GM18868 (cell line): ENCODE measurements around the gene ERFE.
"Not testable (repeated sequence)": the region's sequence is repeated elsewhere in the genome, so short reads cannot be mapped to it uniquely, and the experiment has no call there.

Source experiments
- ATAC-seq: cut with Tn5 transposase; IDR thresholded peaks from one replicate; pipeline ENCODE4 v1.9.1; 2021; ENCODE audit warnings: mild to moderate bottlenecking, moderate library complexity; ENCODE audit not compliant: unreplicated experiment

The ERFE gene, protein sequence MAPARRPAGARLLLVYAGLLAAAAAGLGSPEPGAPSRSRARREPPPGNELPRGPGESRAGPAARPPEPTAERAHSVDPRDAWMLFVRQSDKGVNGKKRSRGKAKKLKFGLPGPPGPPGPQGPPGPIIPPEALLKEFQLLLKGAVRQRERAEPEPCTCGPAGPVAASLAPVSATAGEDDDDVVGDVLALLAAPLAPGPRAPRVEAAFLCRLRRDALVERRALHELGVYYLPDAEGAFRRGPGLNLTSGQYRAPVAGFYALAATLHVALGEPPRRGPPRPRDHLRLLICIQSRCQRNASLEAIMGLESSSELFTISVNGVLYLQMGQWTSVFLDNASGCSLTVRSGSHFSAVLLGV

DNA sequence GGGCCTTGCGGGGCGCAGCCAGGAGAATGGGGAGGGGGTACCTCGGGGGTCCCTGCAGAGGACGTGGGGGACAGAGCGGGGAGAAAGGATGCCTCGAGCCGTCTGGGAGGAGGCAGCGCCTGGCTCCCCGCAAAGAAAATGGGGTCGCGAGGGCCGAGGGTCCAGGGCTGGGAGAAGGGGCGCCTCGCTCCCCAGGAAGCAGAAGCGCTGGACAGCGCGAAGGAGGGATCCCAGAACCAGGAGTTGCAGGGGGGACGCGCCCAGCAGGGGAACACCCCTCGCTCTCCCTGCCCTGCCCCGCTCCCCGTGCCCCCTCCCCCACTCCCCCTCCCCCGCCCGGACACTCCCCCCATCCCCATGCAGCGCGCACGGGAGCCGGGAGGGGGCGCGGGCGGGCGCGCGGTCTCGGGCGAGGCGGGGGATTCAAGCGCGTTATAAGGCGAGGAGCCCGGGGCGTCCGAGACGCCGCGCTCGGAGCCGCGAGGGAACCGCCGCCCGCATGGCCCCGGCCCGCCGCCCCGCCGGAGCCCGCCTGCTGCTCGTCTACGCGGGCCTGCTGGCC is at the start of gene ERFE:
TSS of gene ERFE (plus strand) at position 462 of the 562 bp plus-strand sequence. CDS start at position 500, 38 bp downstream.
- no peak for ATAC-seq

DNA sequence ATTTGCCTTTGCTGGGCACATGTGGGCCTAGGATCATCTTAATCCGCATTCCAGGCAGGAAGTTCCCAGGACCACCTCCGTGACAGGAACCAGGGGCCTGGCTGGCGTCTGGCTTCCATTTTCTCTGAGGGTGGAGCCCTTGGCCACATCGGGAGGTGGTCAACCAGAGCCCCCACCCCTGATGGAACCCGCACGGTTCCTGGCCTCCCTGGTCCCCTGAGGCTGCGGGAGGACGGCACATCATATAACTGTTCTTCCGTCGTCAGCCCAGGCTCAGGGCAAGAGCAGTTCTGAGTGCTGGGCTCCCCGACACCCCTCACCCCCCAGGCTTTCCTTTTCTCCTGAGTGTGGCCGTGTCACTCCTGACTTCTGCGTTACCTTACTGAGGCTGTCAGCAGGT is 45.2 kb upstream of the ERFE start:
- ATAC-seq = no peak

DNA sequence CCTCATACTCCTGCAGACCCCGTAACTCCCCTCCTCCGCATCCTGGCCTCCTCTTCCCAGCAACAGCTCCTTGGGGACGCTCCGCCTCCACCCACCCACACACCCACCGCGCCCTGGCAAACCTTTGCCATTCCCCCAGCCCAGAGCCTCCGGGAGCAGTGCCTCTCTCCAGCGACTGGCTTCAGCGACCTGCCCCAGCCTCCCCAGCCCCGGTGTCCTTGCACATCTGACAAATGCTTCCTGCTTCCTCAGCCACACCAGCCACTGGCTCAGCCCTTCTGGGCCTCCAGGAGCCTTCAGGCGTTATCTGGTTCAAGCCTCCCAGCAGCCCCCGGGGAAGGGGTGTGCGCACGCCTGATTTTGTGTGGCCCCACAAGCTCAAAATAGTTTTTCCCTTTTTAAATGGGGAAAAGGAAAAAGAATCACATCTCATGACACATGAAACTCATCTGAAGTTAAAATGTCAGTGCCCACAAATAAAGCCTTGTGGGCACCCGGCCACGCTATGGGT is 44.4 kb upstream of the ERFE start:
- no peak for ATAC-seq

DNA sequence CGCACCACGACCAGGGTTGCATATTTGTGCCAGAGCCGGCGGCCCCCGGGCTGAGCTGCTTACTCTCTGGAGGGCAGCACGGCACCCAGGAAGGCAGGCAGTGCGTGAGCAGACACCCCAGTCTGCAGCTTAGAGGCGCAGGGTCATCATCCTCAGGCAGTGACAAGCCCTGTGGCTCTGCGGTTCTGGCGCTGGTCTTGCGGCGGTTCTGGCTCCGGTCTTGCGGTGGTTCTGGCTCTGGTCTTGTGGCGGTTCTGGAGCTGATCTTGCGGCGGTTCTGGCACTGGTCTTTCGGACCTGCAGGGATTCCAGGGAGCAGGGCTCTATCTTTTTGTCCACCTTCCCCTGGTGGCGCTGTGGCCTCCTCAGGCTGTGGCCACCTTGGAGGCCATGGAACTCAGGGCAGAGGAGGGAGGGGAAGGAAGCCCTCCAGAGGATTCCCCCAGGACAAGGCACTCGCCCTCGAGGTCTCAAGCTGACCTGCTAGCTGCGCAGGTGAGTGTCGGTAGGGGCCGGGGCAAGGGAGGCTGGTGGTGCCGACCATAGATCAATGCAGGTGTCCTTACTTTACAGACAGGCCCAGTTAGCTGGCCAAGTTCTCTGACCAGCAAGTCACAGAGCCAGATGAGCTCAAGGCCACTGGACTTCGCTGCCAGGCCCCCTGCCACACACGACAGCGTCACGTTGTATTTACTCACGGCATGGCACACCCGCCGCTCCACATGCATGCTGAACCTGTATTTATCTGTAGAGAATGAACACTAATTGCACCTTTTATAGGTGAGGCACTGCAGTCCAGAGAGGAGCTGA is 43.7 kb upstream of the ERFE start:
- no peak for ATAC-seq

DNA sequence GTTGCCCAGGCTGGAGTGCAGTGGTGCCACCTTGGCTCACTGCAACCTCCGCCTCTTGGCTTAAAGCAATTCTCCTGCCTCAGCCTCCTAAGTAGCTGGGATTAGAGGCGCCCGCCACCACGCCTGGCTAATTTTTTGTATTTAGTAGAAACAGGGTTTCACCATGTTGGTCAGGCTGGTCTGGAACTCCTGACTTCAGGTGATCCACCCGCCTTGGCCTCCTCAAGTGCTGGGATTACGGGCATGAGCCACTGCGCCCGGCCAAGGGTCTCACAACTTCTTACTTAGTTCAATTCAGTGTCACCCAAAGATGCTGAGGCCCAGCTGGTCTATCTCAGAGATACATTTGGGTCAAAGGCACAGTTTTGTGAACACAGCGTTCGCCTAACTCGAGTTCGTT is 43.1 kb upstream of the ERFE start:
- not testable (repeated sequence) for ATAC-seq

DNA sequence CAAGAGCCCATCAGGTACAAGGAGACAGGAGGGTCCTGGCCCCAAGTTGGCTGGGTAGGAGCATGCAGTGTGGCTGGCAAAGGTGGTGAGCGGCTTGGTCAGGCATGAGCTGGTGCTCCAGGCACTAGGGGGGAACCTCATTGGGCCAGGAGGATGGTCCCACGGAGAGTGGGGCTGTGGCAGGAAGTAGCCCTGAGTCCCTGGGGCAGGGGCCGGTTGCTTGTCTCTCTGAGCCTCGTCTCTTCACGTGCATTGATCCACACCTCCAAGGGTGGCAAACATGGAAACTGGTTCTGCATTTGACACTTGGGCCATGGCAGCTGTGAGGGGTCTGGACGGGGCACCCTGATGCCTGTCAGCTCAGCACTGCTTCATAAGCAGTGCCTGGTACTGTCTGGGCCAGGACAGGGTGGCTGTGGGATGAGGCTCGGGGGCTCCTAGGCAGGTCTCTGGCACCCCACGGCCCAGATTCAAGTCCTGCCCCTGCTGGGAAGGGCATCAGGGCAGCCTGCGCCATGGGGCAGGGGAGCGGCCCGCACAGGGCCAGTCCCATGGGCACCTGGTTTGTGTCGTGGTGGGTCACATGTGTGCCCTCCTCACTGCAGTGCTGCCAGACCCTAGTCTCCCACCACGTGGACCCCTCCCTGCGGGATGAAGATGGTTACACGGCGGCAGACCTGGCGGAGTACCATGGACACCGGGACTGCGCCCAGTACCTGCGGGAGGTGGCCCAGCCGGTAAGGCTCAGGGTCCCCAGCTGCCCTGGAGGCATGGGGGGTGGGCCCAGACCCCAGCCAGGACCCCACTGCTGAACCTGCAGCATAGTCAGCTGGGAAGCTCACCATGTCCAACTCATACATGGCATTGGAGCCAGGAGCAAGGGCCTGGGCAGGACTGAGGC is 42.2 kb upstream of the ERFE start:
- ATAC-seq = no peak

DNA sequence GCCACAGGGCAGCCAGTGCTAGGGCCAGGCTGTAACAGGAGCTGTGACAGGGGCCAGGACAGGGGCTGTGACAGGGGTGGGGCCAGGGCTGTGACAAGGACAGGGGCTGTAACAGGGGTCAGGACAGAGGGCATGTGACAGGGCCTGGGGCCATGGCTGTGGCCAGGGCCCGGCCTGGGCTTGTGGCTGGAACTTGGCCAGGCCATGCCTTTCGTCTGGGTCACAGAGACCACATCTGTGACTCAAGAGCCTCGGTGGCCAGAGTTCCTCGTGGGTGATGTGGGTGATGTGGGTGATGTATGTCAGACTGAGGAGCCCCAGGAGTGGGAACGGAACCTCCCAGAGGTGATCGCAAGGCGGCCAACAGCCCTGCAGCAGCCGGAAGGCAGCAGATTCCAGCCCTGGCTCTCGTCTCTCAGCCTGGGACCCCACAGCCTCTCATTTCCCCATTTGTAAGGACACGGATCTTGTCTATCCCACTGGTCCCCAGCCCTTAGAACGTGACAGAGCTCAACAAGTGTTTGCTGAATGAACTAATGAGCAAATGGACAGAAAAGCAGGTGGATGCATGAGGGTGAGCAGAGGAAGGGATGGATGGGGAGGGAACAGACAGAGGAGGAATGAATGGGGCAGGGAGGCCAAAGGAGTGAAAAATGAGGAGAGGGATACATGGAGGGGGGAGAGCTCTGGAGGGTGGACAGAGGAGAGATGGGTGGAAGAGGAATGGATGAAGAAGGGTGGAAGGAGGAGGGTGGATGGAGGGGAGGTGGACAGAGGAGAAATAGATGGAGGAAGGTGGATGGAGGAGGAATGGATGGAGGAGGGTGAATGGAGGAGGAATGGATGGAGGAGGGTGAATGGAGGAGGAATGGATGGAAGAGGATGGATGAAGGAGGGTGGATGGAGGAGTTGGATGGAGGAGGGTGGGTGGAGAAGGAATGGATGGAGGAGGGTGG is 41.3 kb upstream of the ERFE start:
- no peak for ATAC-seq

DNA sequence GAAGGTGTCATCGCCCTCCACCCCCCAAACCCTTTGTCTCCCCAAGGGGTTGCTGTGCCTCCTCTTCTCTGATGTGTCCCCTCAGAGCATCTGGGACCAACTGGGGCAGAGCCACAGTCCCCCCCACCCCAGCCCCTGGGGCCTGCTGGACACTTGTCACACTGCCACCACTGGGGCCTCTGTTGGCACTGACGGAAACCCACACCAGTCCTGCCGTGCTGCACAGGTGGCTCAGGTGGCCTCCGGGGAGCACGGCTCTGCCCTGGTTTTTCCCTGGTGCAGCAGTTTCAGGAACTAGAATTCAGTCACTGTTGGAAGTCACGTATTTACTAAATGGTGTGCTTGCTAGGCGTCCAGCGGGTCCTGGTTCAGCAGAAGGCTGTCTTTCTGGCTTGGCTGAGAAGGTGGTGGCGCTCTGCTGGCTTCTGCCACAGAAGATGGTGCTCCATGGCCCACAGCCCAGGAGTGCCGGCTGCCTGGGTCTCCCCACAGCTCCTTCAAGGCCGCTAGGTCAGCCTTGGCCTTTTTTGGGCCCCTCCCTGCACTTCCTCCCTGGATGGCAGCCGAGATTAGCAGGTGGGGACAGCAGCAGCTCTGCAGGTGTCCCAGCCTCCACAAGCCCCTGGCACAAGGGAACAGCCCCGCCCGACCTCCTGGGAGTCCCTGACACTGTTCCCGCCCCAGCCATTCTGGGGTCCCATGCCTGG is 38.9 kb upstream of the ERFE start:
- peak; percentile 53 for ATAC-seq

DNA sequence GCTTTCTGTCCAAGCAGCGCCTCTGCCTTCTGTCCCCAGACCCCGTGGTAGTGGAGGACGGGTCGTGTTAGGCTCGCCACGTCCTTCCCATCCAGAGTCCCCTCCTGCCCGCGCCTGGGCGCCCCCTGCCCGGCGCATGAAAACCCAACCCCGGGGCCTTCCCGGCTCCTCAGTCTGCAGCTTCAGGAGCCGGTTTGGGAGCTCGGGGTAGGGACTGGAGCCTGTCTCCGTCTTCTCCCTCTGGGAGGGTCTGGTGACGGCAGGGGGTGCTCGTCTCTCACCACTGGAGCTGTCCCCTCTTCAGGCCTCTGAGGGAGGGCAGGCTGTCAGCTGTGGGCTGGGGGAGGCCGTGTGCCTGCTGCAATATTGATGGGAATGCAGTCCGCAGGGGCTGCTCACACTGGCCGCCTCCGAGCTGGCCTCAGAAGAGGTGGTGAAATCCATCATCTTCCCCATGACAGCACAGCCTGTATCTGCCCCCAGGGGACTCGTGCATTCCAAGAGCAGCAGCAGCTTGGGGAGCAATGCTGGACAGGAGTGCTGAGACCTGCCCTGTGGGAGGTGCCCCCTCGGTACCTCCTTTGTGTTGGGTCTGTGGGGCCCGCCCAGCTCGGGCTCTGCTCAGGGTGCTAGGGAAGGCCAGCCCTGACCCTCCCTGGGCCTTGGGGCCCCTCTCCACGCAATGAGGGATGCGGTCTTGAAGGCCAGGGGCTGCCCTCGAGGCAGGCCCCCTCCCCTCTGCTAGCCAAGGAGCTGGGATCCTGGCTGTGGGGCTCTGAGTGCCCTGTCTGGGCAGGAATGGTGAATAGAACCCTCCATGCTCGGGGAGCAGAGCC is 38.1 kb upstream of the ERFE start:
- no peak for ATAC-seq

DNA sequence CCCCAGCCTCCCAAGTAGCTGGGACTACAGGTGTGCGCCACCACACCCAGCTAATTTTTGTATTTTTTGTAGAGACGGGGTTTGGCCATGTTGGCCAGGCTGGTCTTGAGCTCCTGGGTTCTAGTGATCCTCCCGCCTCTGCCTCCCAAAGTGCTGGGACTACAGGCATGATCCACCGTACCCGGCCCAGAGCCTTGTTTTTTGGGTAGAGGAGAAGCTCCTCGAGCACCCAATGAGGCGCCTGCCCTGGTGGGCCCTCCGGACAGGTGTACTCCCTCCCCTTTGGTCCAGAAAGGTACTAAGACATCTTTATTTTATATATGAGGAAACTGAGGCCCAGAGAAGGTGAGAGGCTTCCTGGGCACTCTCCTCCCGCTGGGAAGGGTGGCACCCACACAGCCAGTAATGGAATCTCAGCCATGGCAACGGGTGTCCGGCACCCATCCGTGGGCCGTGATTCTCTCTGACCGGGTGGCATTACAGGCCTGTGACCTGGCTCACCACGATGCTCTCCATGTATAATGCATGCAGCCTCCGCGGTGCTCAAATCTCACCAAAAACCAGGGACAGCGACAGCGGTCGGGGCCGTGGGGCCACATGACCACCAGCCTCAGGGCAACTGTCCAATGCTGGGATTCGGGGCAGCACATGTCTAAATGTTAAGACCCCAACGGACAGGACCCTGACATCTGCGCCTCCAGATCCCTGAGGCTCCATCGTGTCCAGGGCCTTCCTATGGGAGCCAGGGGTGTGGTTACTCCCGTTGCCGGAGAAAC is 37.1 kb upstream of the ERFE start:
- ATAC-seq = no peak

DNA sequence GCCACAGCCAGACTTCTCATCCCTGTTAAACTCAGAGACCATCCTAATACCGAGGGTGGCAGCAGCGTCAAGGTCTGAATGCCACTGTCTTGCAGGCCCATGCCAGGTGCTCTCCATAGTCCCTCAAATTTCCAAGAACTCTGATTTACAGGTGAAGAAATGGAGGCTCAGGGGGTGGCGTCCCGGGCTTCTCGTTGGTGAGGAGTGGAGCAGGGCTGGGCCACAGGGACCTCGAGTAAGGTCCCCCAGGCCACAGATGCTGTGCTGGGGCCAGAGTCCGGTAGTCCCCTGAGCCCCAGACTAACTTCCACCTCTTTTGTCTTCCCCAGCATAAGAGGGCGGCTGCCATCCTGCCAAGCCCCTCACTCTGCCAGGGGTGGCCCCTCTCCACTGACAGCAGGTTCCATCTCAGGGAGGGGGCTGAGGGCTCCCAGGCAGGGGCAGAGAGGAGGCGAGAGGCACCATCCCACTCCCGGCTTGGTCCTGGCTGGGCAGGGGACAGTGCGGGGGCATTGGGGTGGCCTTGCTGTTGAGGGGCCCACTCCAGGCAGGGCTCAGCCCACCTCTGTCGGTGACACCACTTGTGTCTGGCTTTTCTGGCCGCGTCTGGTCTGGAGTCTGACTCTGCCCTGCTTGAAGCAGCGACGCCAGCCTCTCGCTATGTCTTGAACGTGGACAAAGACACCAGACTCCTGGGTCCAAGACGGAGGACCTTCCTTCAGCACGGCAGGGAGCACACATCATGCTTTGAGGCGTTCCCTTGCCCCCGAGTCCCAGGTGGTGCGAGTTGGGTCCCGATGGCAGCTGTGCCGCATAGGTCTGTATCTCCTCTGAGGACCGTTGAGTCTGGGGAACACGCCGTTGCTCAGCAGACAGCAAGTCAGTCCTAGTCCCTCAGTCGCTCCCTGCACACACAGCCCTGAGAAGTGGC is 36.2 kb upstream of the ERFE start:
- no peak for ATAC-seq

DNA sequence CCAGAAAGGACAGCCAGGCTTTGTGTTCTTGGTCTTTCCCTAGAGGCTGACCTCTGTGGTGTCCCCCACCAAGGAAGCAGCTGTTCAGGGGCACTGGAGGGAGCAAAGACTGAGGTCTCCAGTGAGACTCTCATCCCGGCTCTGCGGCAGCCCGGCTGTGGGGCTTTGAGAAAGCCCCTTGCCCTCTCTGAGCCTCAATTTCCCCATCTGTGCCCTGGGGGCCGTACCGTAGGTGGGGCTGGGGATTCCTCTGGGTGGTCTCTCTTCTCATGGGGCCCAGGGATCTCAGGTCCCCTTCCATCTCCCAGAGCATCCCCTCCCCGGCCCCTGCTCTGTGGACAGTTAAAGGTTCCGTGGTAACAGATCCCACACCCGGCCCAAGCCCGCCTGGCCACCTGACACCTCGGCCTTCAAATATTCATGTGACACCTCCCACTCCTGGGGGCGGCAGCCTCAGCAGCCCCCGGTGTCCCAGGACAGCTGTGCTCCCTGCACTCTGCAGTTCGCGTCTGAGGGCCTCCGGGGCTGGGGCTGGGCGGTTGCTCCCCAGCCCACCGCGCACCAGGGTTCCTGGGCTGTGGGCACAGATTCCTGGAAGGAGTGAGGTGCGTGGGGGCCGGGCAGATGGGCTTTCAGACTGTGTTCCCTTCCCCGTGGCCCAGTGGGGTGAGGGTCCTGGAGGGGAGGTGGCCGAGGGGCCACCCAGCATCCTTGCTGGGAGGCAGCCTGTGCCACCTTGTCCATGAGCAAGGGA is 35.4 kb upstream of the ERFE start:
- ATAC-seq = no peak

DNA sequence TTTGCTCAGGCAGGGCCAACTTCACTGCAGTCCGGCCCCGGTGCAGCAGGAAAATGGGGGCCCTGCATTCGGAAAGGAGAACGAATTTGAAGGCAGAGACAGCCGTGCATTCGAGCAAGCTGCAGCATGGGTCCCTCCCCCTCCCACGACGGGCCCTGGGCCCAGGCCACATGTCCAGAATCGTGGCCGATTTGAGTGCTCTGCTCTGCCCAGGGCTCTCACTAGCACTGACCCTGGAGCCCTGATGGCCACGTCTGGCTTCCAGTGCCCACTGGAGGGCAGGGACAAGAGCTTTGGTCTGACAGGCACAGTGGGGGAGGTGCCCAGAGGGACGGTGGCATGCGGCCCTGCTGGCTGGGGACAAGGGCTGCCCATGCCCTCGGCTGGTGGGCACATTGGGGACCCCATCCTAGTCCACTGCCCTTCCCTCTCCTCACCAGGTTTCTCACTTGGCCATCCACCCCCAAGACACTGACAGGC is 34.7 kb upstream of the ERFE start:
- ATAC-seq = no peak

DNA sequence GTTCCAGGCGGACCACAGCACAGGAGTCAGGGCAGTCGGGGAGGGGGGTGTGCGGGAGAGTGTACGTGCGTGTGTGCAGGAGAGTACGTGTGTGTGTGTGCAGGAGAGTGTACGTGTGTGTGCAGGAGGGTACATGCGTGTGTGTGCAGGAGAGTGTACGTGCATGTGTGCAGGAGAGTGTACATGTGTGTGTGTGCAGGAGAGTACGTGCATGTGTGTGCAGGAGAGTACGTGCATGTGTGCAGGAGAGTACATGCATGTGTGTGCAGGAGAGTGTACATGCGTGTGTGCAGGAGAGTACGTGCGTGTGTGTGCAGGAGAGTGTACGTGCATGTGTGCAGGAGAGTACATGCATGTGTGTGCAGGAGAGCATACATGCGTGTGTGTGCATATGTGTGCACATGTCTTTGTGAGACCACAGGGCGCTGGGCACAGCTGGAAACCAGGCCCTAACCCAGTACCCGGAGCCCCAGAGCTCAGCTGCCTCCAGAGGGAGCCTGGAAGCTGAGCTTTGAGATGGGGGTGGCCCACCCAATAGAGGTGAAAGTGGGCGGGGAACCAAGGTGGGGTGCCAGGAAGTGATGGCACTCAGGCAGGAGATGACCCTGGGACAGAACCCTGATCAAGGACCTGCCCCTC is 34.2 kb upstream of the ERFE start:
- no peak for ATAC-seq
